ENCODE data around the gene OXTR. TPM values are rescaled to one million over a fixed set of nuclear protein-coding genes. Genes with fewer than 3 reads are reported as not detected.
A peak's percentile ranks its signal among the peaks of the same experiment; 100 is the strongest.

Gene OXTR
- total and polyA plus RNA-seq, 2 of the 13 experiments (the other 11 are each of a cell fraction or from before 2014, with no cell fraction given): 0.36 to 0.95 TPM

GRCh38 chr3:8773941-8774542, 4.6 kb upstream of the OXTR start (continued):
- TF ChIP-seq TFE3 (CRISPR knock-in tag; IDR thresholded peaks at IDR 0.05): no peak
- TF ChIP-seq SSRP1 (CRISPR knock-in tag; IDR thresholded peaks at IDR 0.05): no peak
- TF ChIP-seq SIN3B (IDR thresholded peaks at IDR 0.05; ENCODE audit: low read length): no peak
- TF ChIP-seq, protein P1, sequence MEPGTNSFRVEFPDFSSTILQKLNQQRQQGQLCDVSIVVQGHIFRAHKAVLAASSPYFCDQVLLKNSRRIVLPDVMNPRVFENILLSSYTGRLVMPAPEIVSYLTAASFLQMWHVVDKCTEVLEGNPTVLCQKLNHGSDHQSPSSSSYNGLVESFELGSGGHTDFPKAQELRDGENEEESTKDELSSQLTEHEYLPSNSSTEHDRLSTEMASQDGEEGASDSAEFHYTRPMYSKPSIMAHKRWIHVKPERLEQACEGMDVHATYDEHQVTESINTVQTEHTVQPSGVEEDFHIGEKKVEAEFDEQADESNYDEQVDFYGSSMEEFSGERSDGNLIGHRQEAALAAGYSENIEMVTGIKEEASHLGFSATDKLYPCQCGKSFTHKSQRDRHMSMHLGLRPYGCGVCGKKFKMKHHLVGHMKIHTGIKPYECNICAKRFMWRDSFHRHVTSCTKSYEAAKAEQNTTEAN (CRISPR knock-in tag; conservative IDR thresholded peaks at IDR 0.05): no peak
- no peak for TF ChIP-seq ZNF720 (CRISPR knock-in tag; IDR thresholded peaks at IDR 0.05)

DNA sequence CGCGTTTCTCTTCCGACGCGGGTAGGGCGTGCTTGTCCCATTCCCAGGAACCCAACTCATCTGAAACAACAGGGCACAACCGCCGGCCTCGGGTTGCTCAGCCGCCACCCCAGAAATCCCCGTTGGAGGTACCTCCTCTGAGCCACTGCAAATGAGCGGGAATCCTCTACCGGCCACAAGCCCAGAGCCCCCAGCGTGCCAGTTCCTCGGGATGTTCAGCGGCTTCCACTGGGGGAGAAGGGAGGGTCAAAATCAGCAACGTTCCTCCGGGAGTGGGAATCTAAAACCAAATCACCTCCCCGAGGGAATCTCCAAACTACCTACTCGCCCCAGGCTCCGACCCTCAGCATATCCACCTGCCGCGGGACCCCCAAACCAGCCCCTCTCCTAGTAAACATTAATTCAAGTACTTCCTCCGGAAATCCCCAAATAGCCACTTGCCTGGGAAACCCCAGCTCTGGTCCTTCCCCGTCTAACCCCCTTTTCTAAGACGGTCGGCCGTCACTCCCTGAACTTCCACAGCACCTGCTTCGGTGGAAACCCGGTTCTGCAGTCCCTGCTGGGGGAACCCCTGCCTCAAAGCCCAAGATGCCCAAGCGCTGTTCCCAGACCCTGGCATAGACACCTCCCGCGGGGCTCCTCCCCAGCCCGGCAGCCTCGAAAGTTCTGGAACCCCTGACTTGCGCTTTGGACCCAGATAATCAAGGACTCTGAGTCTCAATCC, 887 bp downstream of the OXTR start:
- no peak overlapping the region for H3K9ac ChIP-seq (ENCODE audit: insufficient read depth, low read depth, low read length)
- no peak for TF ChIP-seq RXRB (CRISPR knock-in tag; IDR thresholded peaks at IDR 0.05; ENCODE audit: borderline replicate concordance)
- TF ChIP-seq, protein P2, sequence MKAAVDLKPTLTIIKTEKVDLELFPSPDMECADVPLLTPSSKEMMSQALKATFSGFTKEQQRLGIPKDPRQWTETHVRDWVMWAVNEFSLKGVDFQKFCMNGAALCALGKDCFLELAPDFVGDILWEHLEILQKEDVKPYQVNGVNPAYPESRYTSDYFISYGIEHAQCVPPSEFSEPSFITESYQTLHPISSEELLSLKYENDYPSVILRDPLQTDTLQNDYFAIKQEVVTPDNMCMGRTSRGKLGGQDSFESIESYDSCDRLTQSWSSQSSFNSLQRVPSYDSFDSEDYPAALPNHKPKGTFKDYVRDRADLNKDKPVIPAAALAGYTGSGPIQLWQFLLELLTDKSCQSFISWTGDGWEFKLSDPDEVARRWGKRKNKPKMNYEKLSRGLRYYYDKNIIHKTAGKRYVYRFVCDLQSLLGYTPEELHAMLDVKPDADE (CRISPR knock-in tag; IDR thresholded peaks at IDR 0.05): no peak
- TF ChIP-seq ZNF772 (CRISPR knock-in tag; IDR thresholded peaks at IDR 0.05): no peak
- TF ChIP-seq, protein P3, sequence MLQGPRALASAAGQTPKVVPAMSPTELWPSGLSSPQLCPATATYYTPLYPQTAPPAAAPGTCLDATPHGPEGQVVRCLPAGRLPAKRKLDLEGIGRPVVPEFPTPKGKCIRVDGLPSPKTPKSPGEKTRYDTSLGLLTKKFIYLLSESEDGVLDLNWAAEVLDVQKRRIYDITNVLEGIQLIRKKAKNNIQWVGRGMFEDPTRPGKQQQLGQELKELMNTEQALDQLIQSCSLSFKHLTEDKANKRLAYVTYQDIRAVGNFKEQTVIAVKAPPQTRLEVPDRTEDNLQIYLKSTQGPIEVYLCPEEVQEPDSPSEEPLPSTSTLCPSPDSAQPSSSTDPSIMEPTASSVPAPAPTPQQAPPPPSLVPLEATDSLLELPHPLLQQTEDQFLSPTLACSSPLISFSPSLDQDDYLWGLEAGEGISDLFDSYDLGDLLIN (CRISPR knock-in tag; IDR thresholded peaks at IDR 0.05; ENCODE audit: borderline replicate concordance): no peak
- TF ChIP-seq, protein P4, sequence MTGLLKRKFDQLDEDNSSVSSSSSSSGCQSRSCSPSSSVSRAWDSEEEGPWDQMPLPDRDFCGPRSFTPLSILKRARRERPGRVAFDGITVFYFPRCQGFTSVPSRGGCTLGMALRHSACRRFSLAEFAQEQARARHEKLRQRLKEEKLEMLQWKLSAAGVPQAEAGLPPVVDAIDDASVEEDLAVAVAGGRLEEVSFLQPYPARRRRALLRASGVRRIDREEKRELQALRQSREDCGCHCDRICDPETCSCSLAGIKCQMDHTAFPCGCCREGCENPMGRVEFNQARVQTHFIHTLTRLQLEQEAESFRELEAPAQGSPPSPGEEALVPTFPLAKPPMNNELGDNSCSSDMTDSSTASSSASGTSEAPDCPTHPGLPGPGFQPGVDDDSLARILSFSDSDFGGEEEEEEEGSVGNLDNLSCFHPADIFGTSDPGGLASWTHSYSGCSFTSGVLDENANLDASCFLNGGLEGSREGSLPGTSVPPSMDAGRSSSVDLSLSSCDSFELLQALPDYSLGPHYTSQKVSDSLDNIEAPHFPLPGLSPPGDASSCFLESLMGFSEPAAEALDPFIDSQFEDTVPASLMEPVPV (CRISPR knock-in tag; IDR thresholded peaks at IDR 0.05): 0 out of 2 replicates have a peak, but pooled peaks have one; percentile 9
- no peak for TF ChIP-seq KDM1A (CRISPR knock-in tag; IDR thresholded peaks at IDR 0.05)
- no peak for TF ChIP-seq NFE2L2 (IDR thresholded peaks at IDR 0.05; ENCODE audit: low read length)
- no peak for TF ChIP-seq ZMAT3 (CRISPR knock-in tag; conservative IDR thresholded peaks at IDR 0.05)

More for the DNA sequence above, 887 bp downstream of the OXTR start:
- H3K27me3 ChIP-seq (ENCODE audit: control insufficient read depth in 1 of 2, insufficient read depth in 2 of 2, low read length in 2 of 2): peaks cover 0 to 9% of the 10 kb centered on the region in 2 experiments; a peak in 2 of 5 replicates
- intact Hi-C loops (cut with micrococcal nuclease; ENCODE audit: unreplicated experiment): loop anchor here (1.0 kb wide), 1 partner anchor 105 kb away; no protein-coding TSS in a partner anchor
- no TSS peak for BruUV-seq (replicated peaks)
- 41% methylated on average over 20 of the region's 36 CpGs for whole genome bisulfite sequencing (ENCODE audit: low lambda C conversion rate)
- ChIA-PET CTCF (ENCODE audit: low intra/inter-chr PET ratio, low total read pairs) (interaction anchor here (2.2 kb wide), 1 partner anchor 105 kb away, joined by 8 read pairs; no protein-coding TSS in a partner anchor), POLR2A (interaction anchor here (1.4 kb wide), 1 partner anchor 122 kb away, joined by 5 read pairs; no protein-coding TSS in a partner anchor)
- ATAC-seq: peak; percentile 16
- FAIRE-seq: no peak
- H4K20me1 ChIP-seq (ENCODE audit: insufficient read depth, low read length): no peaks in the 10 kb centered on the region
- H3K4me2 ChIP-seq (ENCODE audit: low read depth, low read length): peak overlapping the region; percentile 70
- peaks cover 32% of the 10 kb centered on the region for H3K4me1 ChIP-seq (ENCODE audit: insufficient read depth, low read length)
- H2AFZ ChIP-seq (ENCODE audit: low read length): no peak overlapping the region
- H3K9me3 ChIP-seq (ENCODE audit: low read length): no peaks in the 10 kb centered on the region
- in situ Hi-C loops (cut with HindIII; ENCODE audit: extremely low pct_ligation_motif_present, low pct_unique_long_range_greater_than_20kb): no loop called here
- H3K36me3 ChIP-seq (replicated peaks in 1 of 2; ENCODE audit: control insufficient read depth in 1 of 2, insufficient read depth in 2 of 2, low read length in 2 of 2): no peaks in the 10 kb centered on the region
- H3K4me3 ChIP-seq (replicated peaks in 1 of 3; ENCODE audit: insufficient read depth in 1 of 3, low read depth in 2 of 3, low read length in 3 of 3): peak overlapping the region in 1 of 3 experiments; percentile 62; a peak in 3 of 6 replicates
- no peaks in the 10 kb centered on the region for H3K79me2 ChIP-seq (ENCODE audit: insufficient read depth, low read length)
- H3K27ac ChIP-seq (ENCODE audit: extremely low read length, insufficient read depth, low read length): no peak overlapping the region
- no peak for DNase-seq (ENCODE audit: low spot score)
